ENCODE data around the gene KCNMA1. TPM values are rescaled to one million over a fixed set of nuclear protein-coding genes. Genes with fewer than 3 reads are reported as not detected.

Gene KCNMA1
- total and polyA plus RNA-seq, 9 of the 15 experiments (the other 6 are each of a cell fraction or from before 2014, with no cell fraction given) = 0.01 to 0.95 (median 0.15) TPM; not detected in 4

- H2AFZ ChIP-seq (ENCODE audit: low read depth, low read length) = no peak overlapping the region
- FAIRE-seq (no peak), DNase-seq (ENCODE audit: extremely low read depth in 1 of 4, low spot score in 3 of 4) (no peak), ATAC-seq (no peak)
- no peak overlapping the region for H3K4me2 ChIP-seq (ENCODE audit: insufficient read depth, low read length)
- 0 out of 2 replicates have a peak, but pooled peaks cover 6% of the 10 kb centered on the region for H4K20me1 ChIP-seq (replicated peaks; ENCODE audit: control insufficient read depth, insufficient read depth, low read length)
- WGBS (ENCODE audit: insufficient coverage, low coverage, missing lambda C conversion rate) = 5% methylated on average over 2 of the region's 2 CpGs
- POLR2A ChIA-PET = no interaction called here
- H3K9ac ChIP-seq (ENCODE audit: insufficient read depth in 1 of 2, low read depth in 2 of 2, low read length in 2 of 2) = no peak overlapping the region
- no peaks in the 10 kb centered on the region for H3K4me1 ChIP-seq (replicated peaks in 1 of 2; ENCODE audit: control insufficient read depth in 2 of 2, insufficient read depth in 2 of 2, low read length in 2 of 2)
- H3K9me1 ChIP-seq (ENCODE audit: control insufficient read depth, insufficient read depth, low read length) = no peaks in the 10 kb centered on the region
- CTCF ChIA-PET (ENCODE audit: low intra/inter-chr PET ratio) = no interaction called here
- peaks cover 3 to 20% of the 10 kb centered on the region in 2 experiments; a peak in 1 of 5 replicates for H3K27me3 ChIP-seq (ENCODE audit: control insufficient read depth in 2 of 2, insufficient read depth in 2 of 2, low read length in 2 of 2)
- intact Hi-C loops (cut with micrococcal nuclease) (no loop called here), in situ Hi-C loops (cut with MboI) (no loop called here)
- H3K79me2 ChIP-seq (ENCODE audit: control insufficient read depth, insufficient read depth, low read length) = no peaks in the 10 kb centered on the region
- H3K9me3 ChIP-seq (replicated peaks; ENCODE audit: control insufficient read depth, insufficient read depth, low read depth, low read length) = no peaks in the 10 kb centered on the region
- TF ChIP-seq ZNF398 (CRISPR knock-in tag; IDR thresholded peaks at IDR 0.05) (no peak), FOXP4 (CRISPR knock-in tag; IDR thresholded peaks at IDR 0.05; ENCODE audit: borderline replicate concordance) (no peak), WHSC1 (IDR thresholded peaks at IDR 0.05; ENCODE audit: low read length) (no peak), ID3 (CRISPR knock-in tag; IDR thresholded peaks at IDR 0.05) (no peak), ID3 (tag; IDR thresholded peaks at IDR 0.05) (no peak), MNT (conservative IDR thresholded peaks at IDR 0.05) (no peak), IFI16 (CRISPR knock-in tag; IDR thresholded peaks at IDR 0.05) (no peak), SAFB2 (IDR thresholded peaks at IDR 0.05; ENCODE audit: borderline replicate concordance, low read depth, low read length, severe bottlenecking) (no peak), NFRKB (IDR thresholded peaks at IDR 0.05; ENCODE audit: low read depth) (no peak), C11orf30 (IDR thresholded peaks at IDR 0.05; ENCODE audit: low read depth) (no peak), TBP (optimal IDR thresholded peaks at IDR 0.05; ENCODE audit: low read depth, low read length) (no peak), MYBL2 (IDR thresholded peaks at IDR 0.05; ENCODE audit: low read depth) (no peak), MYBL2 (CRISPR knock-in tag; IDR thresholded peaks at IDR 0.05; ENCODE audit: borderline replicate concordance) (no peak), RNF2 (IDR thresholded peaks at IDR 0.05) (no peak), OTX1 (CRISPR knock-in tag; IDR thresholded peaks at IDR 0.05) (no peak), KAT8 (IDR thresholded peaks at IDR 0.05; ENCODE audit: low read depth) (no peak), ZNF165 (CRISPR knock-in tag; IDR thresholded peaks at IDR 0.05; ENCODE audit: borderline replicate concordance) (no peak)
- no peaks in the 10 kb centered on the region for H3K36me3 ChIP-seq (ENCODE audit: control insufficient read depth, insufficient read depth, low read length)
- no peak overlapping the region for H3K27ac ChIP-seq (ENCODE audit: extremely low read depth, low read depth, low read length)
- no peak overlapping the region for H3K4me3 ChIP-seq
- no TSS peak for BruUV-seq (replicated peaks)
These were observed 216.6 kb downstream of the KCNMA1 start for GRCh38 chr10:77420947-77421523.
